Activated T-helper 9 cell treated with anti-CD3 and anti-CD28 coated beads, Interleukin-2, amount 50 U/mL, for 16 hours (primary cell): ENCODE measurements around the gene TASP1.

Source experiments
- DNase-seq: peaks from one replicate; pipeline ENCODE4 v3.0.0-alpha.2; 2020; ENCODE audit warnings: low read depth

The TASP1 gene

DNA sequence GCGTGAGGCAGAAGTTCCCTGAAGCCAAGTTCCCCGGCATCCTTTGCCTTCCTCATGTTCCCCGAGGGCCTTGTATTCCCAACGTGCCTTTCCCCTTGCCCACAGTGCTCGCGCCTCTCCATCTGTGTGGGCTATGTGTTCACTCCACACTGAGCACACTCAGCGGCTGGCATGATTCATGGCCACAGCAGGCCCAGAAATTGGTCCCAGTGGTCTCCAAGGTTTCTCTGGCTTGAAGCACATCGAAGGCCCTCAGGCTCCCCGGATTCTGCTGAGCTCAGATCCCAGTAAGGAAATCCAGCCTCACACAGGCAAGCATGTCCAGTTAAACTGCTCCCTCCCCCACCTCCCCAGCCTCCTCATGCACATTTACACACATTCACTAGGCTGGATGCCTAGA, 294.1 kb downstream of the TASP1 start:
- DNase-seq, result no peak

DNA sequence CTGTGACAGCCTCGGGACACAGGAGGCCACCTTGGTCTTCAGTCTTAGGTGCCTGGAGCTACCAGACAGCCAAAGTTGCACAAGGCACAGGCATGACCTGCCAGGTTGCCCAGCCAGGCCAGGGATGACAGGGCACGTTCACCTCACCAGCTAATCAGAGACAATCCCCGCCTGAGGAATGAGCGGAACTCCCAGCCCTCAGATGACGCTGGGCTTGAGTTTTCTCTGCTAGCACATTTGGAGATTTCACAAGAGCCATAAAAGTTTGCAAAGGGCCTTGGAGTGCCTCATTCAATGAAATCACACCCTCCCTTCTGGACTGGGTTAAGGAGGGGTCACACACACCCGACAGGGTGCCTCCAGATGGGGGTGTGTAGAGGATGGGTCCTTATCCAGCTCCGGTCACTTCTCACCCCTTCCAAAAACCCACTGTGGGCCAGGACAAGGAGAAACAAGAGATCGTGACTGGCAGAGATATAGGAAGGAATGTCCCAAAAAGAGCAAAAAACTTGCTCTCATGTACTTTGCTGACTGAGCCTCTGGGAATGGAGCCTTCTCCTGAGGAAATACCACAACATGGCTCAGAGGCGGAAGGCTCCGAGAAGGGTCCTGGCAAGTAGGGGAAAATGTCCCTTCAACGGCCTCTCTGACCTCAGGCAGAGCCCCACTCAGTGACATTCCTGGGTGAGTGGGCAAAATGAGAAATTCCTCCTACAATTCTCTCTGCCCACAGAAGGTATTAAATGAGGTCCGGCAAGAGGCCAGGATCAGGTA, 296.1 kb downstream of the TASP1 start:
- DNase-seq, result no peak

DNA sequence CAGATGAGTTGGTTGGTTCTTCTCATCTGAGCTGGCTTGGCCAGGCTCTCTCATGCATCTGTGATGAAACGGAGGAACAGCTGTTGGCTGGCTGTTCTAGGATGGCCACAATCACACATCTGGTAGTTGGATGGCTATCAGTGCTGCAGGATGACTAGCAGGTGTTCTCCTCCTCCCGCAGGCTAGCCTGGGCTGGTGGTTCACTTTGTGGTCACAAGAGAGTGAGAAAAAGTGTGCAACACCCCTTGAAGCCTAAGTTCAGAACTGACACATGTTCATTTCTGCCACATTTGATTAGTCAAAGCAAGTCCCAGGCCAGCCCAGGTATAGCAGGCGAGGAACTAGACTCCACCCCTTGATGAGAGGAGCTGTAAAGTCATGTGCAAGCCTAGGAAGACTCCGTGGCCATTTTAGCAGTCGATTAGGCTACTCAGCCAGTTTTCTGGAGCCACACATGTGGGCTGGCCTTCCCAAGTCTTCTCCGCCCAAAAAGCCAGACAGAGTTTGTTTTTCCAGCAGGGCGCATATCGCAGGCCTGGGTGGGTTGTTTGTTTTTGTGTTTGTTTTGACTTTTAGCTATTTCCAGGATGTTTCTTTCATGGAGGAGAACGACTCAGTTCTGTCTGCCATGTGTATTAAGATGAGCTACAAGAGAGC, 296.9 kb downstream of the TASP1 start:
- no peak for DNase-seq

DNA sequence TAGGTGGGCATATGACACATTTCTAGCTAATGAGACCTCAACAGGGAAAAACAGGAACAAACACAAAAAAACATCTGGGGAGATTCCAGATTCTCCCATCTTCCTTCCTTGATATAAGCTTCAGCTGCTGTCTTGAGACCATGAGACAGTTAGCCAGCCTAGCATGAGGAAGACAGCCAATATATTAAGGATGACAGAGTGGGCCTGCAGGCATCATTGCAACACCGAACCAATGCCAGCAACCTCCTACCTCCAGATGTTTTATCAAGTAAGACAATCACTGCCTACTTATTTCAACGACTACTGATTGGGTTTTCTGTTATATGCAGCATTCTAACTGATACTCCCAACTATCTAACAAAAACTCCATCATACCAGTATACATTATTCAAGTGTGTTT, 298.6 kb downstream of the TASP1 start:
- DNase-seq, result no peak
